ENCODE measurements around the gene DLG5. TPM values are rescaled to one million over a fixed set of nuclear protein-coding genes. Genes with fewer than 3 reads are reported as not detected.

Gene DLG5
- total RNA-seq, 4 donors from 2014 or later, result 28.6 to 51.2 (median 40.3) TPM

DNA sequence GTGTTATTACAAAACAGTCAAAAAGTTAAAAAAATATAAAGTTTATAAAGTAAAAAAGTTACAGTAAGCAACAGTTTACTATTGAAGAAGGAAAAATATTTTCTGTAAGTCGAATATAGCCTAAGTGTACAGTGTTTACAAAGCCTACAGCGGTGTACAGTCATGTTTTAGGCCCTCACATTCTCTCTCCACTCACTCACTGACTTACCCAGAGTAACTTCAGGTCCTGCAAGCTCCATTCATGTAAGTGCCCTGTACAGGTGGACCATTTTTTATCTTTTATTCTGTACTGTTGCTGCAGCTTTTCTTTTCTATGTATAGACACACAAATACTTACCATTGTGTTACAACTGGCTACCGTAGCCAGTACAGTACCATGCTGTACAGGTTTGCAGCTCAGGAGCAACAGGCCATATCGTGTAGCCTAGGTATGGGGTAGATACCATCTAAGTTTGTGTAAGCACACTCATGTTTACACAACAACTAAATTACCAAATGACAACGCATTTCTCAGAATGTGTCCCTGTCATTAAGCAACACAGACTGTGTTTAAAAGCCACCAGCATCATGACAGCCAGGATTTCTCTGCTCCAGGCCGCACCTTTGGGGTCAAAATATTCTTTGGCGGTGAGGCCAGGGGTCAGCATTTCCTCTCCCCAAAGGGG lies 67.2 kb downstream of the DLG5 start:
- no peak for TF ChIP-seq CTCF (IDR thresholded peaks at IDR 0.05 in 4 of 5, conservative IDR thresholded peaks at IDR 0.05 in 1 of 5)
- TF ChIP-seq POLR2A (IDR thresholded peaks at IDR 0.05), result no peak
- no peak for DNase-seq
- no peak overlapping the region for H3K4me3 ChIP-seq
- peaks cover 9 to 27% of the 10 kb centered on the region in 2 donors for H3K4me1 ChIP-seq
- ATAC-seq, result no peak
- H3K27me3 ChIP-seq, result no peaks in the 10 kb centered on the region
- H3K36me3 ChIP-seq, result peaks cover 0 to 21% of the 10 kb centered on the region in 2 donors
- no peaks in the 10 kb centered on the region for H3K9me3 ChIP-seq
- H3K27ac ChIP-seq, result no peak overlapping the region
- intact Hi-C loops (cut with DNase I; ENCODE audit: low total_unique reads), result no loop called here
- in situ Hi-C loops (cut with MboI; ENCODE audit: low sequenced_read_pairs in 4 of 4), result no loop called here

DNA sequence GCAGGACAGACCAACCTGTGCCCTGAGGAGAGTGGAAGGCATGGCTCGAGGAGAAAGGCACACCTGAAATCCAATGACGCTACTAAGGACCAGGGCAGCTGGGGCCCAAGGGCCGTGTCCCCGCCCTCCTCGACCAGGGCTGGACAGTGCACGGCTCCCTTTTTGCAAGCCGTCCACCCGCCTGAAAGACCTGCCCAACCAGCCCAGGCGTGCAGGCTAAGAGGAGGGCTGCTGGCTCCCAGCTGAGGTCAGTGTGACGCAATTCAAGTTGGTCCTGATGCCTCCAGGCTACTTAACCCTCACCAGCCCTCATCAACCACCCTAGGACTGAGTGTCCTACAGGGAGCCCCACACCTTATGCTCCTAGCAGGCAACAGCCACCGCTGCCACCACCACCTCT lies 69.3 kb downstream of the DLG5 start:
- in situ Hi-C loops (cut with MboI; ENCODE audit: low sequenced_read_pairs in 4 of 4) (no loop called here), intact Hi-C loops (cut with DNase I; ENCODE audit: low total_unique reads) (no loop called here)
- DNase-seq, result no peak
- no peak overlapping the region for H3K27ac ChIP-seq
- no peak overlapping the region for H3K4me3 ChIP-seq
- ATAC-seq, result no peak
- TF ChIP-seq POLR2A (IDR thresholded peaks at IDR 0.05), result no peak
- TF ChIP-seq CTCF (IDR thresholded peaks at IDR 0.05 in 4 of 5, conservative IDR thresholded peaks at IDR 0.05 in 1 of 5), result no peak
- no peaks in the 10 kb centered on the region for H3K9me3 ChIP-seq
- H3K4me1 ChIP-seq, result peaks cover 0 to 11% of the 10 kb centered on the region in 2 donors
- H3K27me3 ChIP-seq, result no peaks in the 10 kb centered on the region
- peaks cover 0 to 42% of the 10 kb centered on the region in 2 donors for H3K36me3 ChIP-seq

DNA sequence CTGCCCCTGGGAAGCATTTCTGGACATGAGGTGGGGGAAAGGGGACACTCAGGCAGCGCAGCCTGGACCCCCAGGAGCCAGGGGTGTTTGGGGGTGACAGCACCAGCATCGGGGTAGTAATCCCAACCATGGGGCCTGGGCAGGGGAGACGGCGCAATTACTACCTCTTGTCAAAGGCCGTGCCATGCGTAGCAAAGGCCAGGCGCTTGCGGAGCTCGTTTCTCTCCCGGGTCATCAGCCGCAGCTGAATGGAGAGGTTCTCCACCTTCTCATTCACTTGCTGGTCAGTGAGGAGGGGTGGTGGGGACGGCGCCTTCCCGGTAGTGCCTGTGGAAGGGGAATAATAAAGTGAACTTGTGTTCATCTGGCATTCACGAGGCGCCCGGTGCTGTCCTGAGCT lies 70.0 kb downstream of the DLG5 start:
- Histone ChIP-seq H3K36me3 (peaks cover 0 to 42% of the 10 kb centered on the region in 2 donors), H3K9me3 (no peaks in the 10 kb centered on the region), H3K27me3 (no peaks in the 10 kb centered on the region), H3K4me1 (peaks cover 0 to 7% of the 10 kb centered on the region in 2 donors), H3K27ac (no peak overlapping the region), H3K4me3 (no peak overlapping the region)
- no peak for TF ChIP-seq CTCF (IDR thresholded peaks at IDR 0.05 in 4 of 5, conservative IDR thresholded peaks at IDR 0.05 in 1 of 5)
- TF ChIP-seq POLR2A (IDR thresholded peaks at IDR 0.05), result no peak
- in situ Hi-C loops (cut with MboI; ENCODE audit: low sequenced_read_pairs in 4 of 4) (no loop called here), intact Hi-C loops (cut with DNase I; ENCODE audit: low total_unique reads) (no loop called here)
- no peak for ATAC-seq
- no peak for DNase-seq

DNA sequence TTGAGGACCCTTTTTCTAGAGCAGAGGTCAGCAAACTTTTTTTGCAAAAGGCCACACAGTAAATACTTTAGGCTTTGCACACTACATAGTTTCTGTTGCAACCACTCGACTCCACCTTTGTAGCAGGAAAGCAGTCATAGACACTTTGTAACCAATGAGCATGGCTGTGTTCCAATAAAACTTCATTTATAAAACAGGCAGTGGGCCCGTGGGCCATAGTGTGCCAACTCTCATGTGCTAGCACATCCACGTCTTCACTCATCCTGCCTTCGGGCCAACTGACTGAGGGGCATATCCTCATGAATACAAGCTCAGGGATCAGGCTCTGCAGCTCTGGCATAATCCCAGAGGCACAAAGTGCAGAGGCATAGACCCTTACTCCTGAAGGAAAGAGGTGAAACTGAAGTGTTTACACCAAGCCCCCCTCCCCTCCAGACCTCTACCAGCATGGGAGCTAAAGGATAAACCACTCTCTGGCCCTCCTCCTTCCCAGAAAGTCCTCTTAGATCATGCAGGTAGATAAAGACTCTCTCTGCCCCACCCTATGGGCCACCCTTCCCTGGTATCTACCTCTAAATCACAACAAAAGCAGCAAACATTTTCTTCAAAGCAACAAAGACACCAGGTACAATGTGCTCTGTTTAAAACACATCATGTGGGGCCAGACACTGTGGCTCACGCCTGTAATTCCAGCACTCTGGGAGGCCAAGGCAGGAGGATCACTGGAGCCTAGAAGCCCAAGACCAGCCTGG lies 71.0 kb downstream of the DLG5 start:
- ATAC-seq (no peak), DNase-seq (no peak)
- Histone ChIP-seq H3K4me3 (no peak overlapping the region), H3K27me3 (no peaks in the 10 kb centered on the region), H3K4me1 (peaks cover 0 to 5% of the 10 kb centered on the region in 2 donors), H3K36me3 (peaks cover 0 to 42% of the 10 kb centered on the region in 2 donors), H3K27ac (no peak overlapping the region), H3K9me3 (no peaks in the 10 kb centered on the region)
- in situ Hi-C loops (cut with MboI; ENCODE audit: low sequenced_read_pairs in 4 of 4), result no loop called here
- intact Hi-C loops (cut with DNase I; ENCODE audit: low total_unique reads), result no loop called here
- TF ChIP-seq POLR2A (IDR thresholded peaks at IDR 0.05) (no peak), CTCF (IDR thresholded peaks at IDR 0.05 in 4 of 5, conservative IDR thresholded peaks at IDR 0.05 in 1 of 5) (no peak)

Data from gastrocnemius medialis (tissue), 4 donors.